Neutrophil (primary cell): ENCODE measurements around the gene MTHFR.

ENCODE experiments used
- H3K27ac ChIP-seq: fragments of 200-600 bp; sonication (generic); 2 replicates; pipeline ENCODE4 v1.5.1; 2016; ENCODE audit warnings: mild to moderate bottlenecking, moderate library complexity
- H3K27me3 ChIP-seq: fragments of 200-600 bp; sonication (generic); 2 replicates; pipeline ENCODE4 v1.6.0; 2016; ENCODE audit warnings: mild to moderate bottlenecking
- H3K36me3 ChIP-seq: fragments of 200-600 bp; sonication (generic); 2 replicates; pipeline ENCODE4 v1.5.1; 2017
- H3K4me1 ChIP-seq, 2 experiments: fragments of 200-600 bp in 1 of 2; sonication (generic) in 1 of 2; 1 replicate in 1 of 2; 2 replicates in 1 of 2; pipeline versions ENCODE4 v1.5.1 to v1.6.1; 2013 to 2016; ENCODE audit warnings: low read depth in 1 of 2, low read length in 1 of 2, mild to moderate bottlenecking in 1 of 2, moderate library complexity in 1 of 2; ENCODE audit not compliant: control insufficient read depth in 1 of 2, insufficient read depth in 1 of 2
- H3K4me3 ChIP-seq, 2 experiments: fragments of 200-600 bp in 1 of 2; sonication (generic) in 1 of 2; 1 replicate in 1 of 2; 2 replicates in 1 of 2; pipeline ENCODE4 v1.5.1; 2013 to 2016; ENCODE audit warnings: low read depth in 1 of 2, low read length in 1 of 2, mild to moderate bottlenecking in 1 of 2, moderate library complexity in 1 of 2
- H3K9me3 ChIP-seq: fragments of 200-600 bp; sonication (generic); 2 replicates; pipeline ENCODE4 v1.5.1; 2016
- CTCF ChIP-seq: fragments of 200-600 bp; sonication (generic); IDR thresholded peaks from 2 replicates; pipeline ENCODE4 v1.5.1; 2016; ENCODE audit warnings: antibody characterized with exemption

The MTHFR gene

GRCh38 chr1:11784256-11784992, 21.3 kb downstream of the MTHFR start:
- Histone ChIP-seq H3K36me3 (peaks cover 6% of the 10 kb centered on the region), H3K27ac (no peak overlapping the region), H3K4me3 (no peak overlapping the region), H3K27me3 (peaks cover 17% of the 10 kb centered on the region), H3K4me1 (no peaks in the 10 kb centered on the region), H3K9me3 (no peaks in the 10 kb centered on the region)
- no peak for TF ChIP-seq CTCF

GRCh38 chr1:11783556-11783955, 22.2 kb downstream of the MTHFR start:
- Histone ChIP-seq H3K36me3 (no peaks in the 10 kb centered on the region), H3K27me3 (peaks cover 17% of the 10 kb centered on the region)
- no peak for TF ChIP-seq CTCF

DNA sequence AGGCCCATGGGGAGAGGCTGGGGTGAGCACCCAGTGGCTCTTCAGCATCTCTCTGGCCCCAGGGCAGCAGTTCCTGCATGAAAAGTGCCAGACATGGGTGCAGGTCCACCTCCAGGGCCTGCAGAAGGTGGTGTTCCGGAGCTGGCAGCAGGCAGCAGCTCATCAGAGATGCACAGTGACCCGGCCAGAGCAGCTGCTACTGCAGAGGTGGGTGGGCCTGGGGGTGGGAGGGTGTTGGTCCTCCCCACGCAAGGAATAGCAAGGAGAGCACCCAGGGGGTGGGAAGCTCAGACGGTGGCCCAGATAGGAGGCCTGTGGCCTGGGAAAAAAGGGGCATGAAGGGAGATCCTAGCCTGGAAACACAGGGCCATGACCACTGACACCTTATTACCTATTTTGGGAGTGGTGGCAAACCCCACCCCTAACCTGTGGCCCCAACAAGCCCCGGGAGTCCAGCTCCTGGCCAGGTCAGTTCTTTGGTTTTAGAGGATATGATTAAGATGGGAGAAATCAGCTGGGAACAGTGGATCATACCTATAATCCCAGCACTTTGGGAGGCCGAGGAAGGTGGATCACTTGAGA, 23.5 kb downstream of the MTHFR start:
- Histone ChIP-seq H3K4me1 (no peaks in the 10 kb centered on the region), H3K9me3 (no peaks in the 10 kb centered on the region), H3K4me3 (no peak overlapping the region), H3K27me3 (peaks cover 17% of the 10 kb centered on the region), H3K27ac (no peak overlapping the region), H3K36me3 (no peaks in the 10 kb centered on the region)
- TF ChIP-seq CTCF, result no peak

More at GRCh38 chr1:11783556-11783955, 22.2 kb downstream of the MTHFR start:
- Histone ChIP-seq H3K4me1 (no peaks in the 10 kb centered on the region), H3K9me3 (no peaks in the 10 kb centered on the region), H3K4me3 (no peak overlapping the region), H3K27ac (no peak overlapping the region)

GRCh38 chr1:11781297-11781696, 24.5 kb downstream of the MTHFR start:
- Histone ChIP-seq H3K27ac (no peak overlapping the region), H3K4me3 (no peak overlapping the region), H3K36me3 (no peaks in the 10 kb centered on the region), H3K27me3 (peaks cover 17% of the 10 kb centered on the region), H3K4me1 (no peaks in the 10 kb centered on the region), H3K9me3 (no peaks in the 10 kb centered on the region)
- no peak for TF ChIP-seq CTCF

- Histone ChIP-seq H3K36me3 (no peaks in the 10 kb centered on the region), H3K27me3 (peaks cover 14% of the 10 kb centered on the region), H3K4me1 (no peaks in the 10 kb centered on the region), H3K27ac (no peak overlapping the region), H3K9me3 (no peaks in the 10 kb centered on the region), H3K4me3 (no peak overlapping the region)
- TF ChIP-seq CTCF, result no peak
Observed at GRCh38 chr1:11780380-11781147, 25.2 kb downstream of the MTHFR start.
